A549 (cell line): Measurements from ENCODE around the gene CMIP. TPM values are rescaled to one million over a fixed set of nuclear protein-coding genes. Genes with fewer than 3 reads are reported as not detected.
A peak's percentile ranks its signal among the peaks of the same experiment; 100 is the strongest.

Source experiments
- ATAC-seq, 2 experiments: fragments of 200-7000 bp in 1 of 2; fragments of >200 bp in 1 of 2; cut with Nextera tagmentation in 1 of 2; cut with Tn5 transposase in 1 of 2; 3 replicates each; pipeline versions ENCODE4 v1.8.0 to v1.9.1; 2018 to 2020; ENCODE audit warnings: mild to moderate bottlenecking in 1 of 2, moderate library complexity in 1 of 2
- CTCF ChIA-PET: fragments of 300-600 bp; sonication (Branson Sonifier 250); formaldehyde crosslinking; extraction: SDS; loops from one replicate; lab custom pipeline; 2021; ENCODE audit warnings: antibody characterized with exemption, inconsistent platforms; lab: Yijun Ruan, JAX
- POLR2A ChIA-PET: fragments of 350-600 bp; formaldehyde crosslinking; extraction: SDS; loops from one replicate; lab custom pipeline; 2021; ENCODE audit warnings: antibody characterized with exemption, inconsistent platforms; lab: Yijun Ruan, JAX
- DNase-seq, 2 experiments: peaks; one replicate each; pipeline versions ENCODE4 v3.0.0 to v3.0.0-alpha.2; 2011 to 2016; ENCODE audit warnings: low read depth in 1 of 2, low spot score in 1 of 2
- FAIRE-seq: peaks from 2 replicates; lab custom pipeline; 2011; peaks lifted over from hg19 to GRCh38; lab: Jason Lieb, UNC
- H3K27ac ChIP-seq, 2 experiments: fragments of >200 bp; sonication (Bioruptor Twin); formaldehyde crosslinking; 3 replicates each; pipeline ENCODE4 v1.5.1; 2016 to 2017
- H3K4me1 ChIP-seq: fragments of >200 bp; sonication (Bioruptor Twin); formaldehyde crosslinking; 3 replicates; pipeline ENCODE4 v1.6.1; 2016
- H3K4me2 ChIP-seq: fragments of >200 bp; sonication (Bioruptor Twin); formaldehyde crosslinking; 3 replicates; pipeline ENCODE4 v1.6.1; 2016
- H3K4me3 ChIP-seq: fragments of >200 bp; sonication (Bioruptor Twin); formaldehyde crosslinking; 3 replicates; pipeline ENCODE4 v1.5.1; 2016
- H3K9me3 ChIP-seq: fragments of >200 bp; sonication (Bioruptor Twin); formaldehyde crosslinking; 3 replicates; pipeline ENCODE4 v1.6.1; 2016
- ATOH8 ChIP-seq: fragments of 250-450 bp; sonication (Bioruptor Pico); IDR thresholded peaks from 2 replicates; pipeline ENCODE4 v1.5.0; 2020; ENCODE audit warnings: low read depth, mild to moderate bottlenecking, moderate library complexity
- BHLHE40 ChIP-seq: IDR thresholded peaks from 2 replicates; pipeline ENCODE4 v1.6.1; 2012; ENCODE audit warnings: low read depth, low read length, inconsistent platforms
- CBX8 ChIP-seq: fragments of 200-600 bp; sonication (generic); IDR thresholded peaks from 2 replicates; pipeline ENCODE4 v1.6.1; 2016
- CEBPB ChIP-seq, 2 experiments: fragments of >200 bp in 1 of 2; sonication (Bioruptor Twin) in 1 of 2; formaldehyde crosslinking in 1 of 2; IDR thresholded peaks; 2 replicates each; pipeline ENCODE4 v1.6.1; 2012 to 2016
- CTCF ChIP-seq: fragments of >200 bp; sonication (Bioruptor Twin); formaldehyde crosslinking; IDR thresholded peaks from 3 replicates; pipeline ENCODE4 v1.5.1; 2016
- ESRRA ChIP-seq: fragments of 150-350 bp; IDR thresholded peaks from 2 replicates; pipeline ENCODE4 v1.6.1; 2014; ENCODE audit warnings: mild to moderate bottlenecking, low read length, borderline replicate concordance
- FOSB ChIP-seq: fragments of 250-450 bp; sonication (Bioruptor Pico); IDR thresholded peaks from 2 replicates; pipeline ENCODE4 v1.5.0; 2020; ENCODE audit warnings: mild to moderate bottlenecking, moderate library complexity
- HEYL ChIP-seq: fragments of 250-450 bp; sonication (Bioruptor Pico); IDR thresholded peaks from 2 replicates; pipeline ENCODE4 v1.8.0; 2021; ENCODE audit warnings: mild to moderate bottlenecking, moderate library complexity
- HOXA7 ChIP-seq: fragments of 250-450 bp; sonication (Bioruptor Pico); IDR thresholded peaks from 2 replicates; pipeline ENCODE4 v1.5.0; 2020; ENCODE audit warnings: mild to moderate bottlenecking, moderate library complexity
- JUN ChIP-seq, 2 experiments: fragments of >200 bp; sonication (Bioruptor Twin); formaldehyde crosslinking; IDR thresholded peaks; 2 replicates in 1 of 2; 3 replicates in 1 of 2; pipeline ENCODE4 v1.6.1; 2016 to 2017
- JUNB ChIP-seq: fragments of >200 bp; sonication (Bioruptor Twin); formaldehyde crosslinking; IDR thresholded peaks from 2 replicates; pipeline ENCODE4 v1.6.1; 2016
- KDM5A ChIP-seq: fragments of 200-600 bp; sonication (generic); IDR thresholded peaks from 2 replicates; pipeline ENCODE4 v1.6.1; 2016; ENCODE audit warnings: antibody characterized with exemption, mild to moderate bottlenecking
- MAFK ChIP-seq: fragments of 450-650 bp; IDR thresholded peaks from 2 replicates; pipeline ENCODE4 v1.6.1; 2014; ENCODE audit not compliant: partially characterized antibody
- MAX ChIP-seq: IDR thresholded peaks from 2 replicates; pipeline ENCODE4 v1.6.1; 2012
- NPAS2 ChIP-seq: fragments of 250-450 bp; sonication (Bioruptor Pico); IDR thresholded peaks from 2 replicates; pipeline ENCODE4 v1.8.0; 2022; ENCODE audit warnings: mild to moderate bottlenecking, moderate library complexity, borderline replicate concordance
- NR3C1 ChIP-seq: fragments of >200 bp; sonication (Bioruptor Twin); formaldehyde crosslinking; IDR thresholded peaks from 3 replicates; pipeline ENCODE4 v1.6.1; 2017
- POLR2A ChIP-seq: IDR thresholded peaks from 2 replicates; pipeline ENCODE4 v1.6.1; 2012; ENCODE audit warnings: mild to moderate bottlenecking, low read length
- RAD21 ChIP-seq, 2 experiments: fragments of >200 bp in 1 of 2; sonication (Bioruptor Twin) in 1 of 2; formaldehyde crosslinking in 1 of 2; IDR thresholded peaks in 1 of 2; conservative IDR thresholded peaks in 1 of 2; 2 replicates in 1 of 2; 3 replicates in 1 of 2; pipeline ENCODE4 v1.6.1; 2012 to 2018; ENCODE audit warnings: inconsistent platforms in 1 of 2
- SMC3 ChIP-seq: fragments of >200 bp; sonication (Bioruptor Twin); formaldehyde crosslinking; IDR thresholded peaks from 3 replicates; pipeline ENCODE4 v1.6.1; 2018; ENCODE audit warnings: inconsistent platforms
- SREBF2 ChIP-seq: fragments of 450-650 bp; IDR thresholded peaks from 2 replicates; pipeline ENCODE4 v1.6.1; 2014; ENCODE audit warnings: mild to moderate bottlenecking, moderate library complexity
- TP53 ChIP-seq: fragments of 250-450 bp; sonication (Bioruptor Pico); IDR thresholded peaks from 2 replicates; pipeline ENCODE4 v1.5.0; 2021; ENCODE audit warnings: mild to moderate bottlenecking, moderate library complexity
- USF2 ChIP-seq: fragments of 450-650 bp; IDR thresholded peaks from 2 replicates; pipeline ENCODE4 v1.6.1; 2014; ENCODE audit warnings: antibody characterized with exemption
- ZFP36 ChIP-seq: fragments of 450-650 bp; IDR thresholded peaks from 2 replicates; pipeline ENCODE4 v1.6.1; 2014; ENCODE audit warnings: borderline replicate concordance; ENCODE audit not compliant: partially characterized antibody
- ZNF302 ChIP-seq: fragments of 250-450 bp; sonication (Bioruptor Pico); IDR thresholded peaks from 2 replicates; pipeline ENCODE4 v1.9.0; 2021; ENCODE audit warnings: inconsistent platforms, mild to moderate bottlenecking, moderate library complexity
- ZSCAN20 ChIP-seq: fragments of 250-450 bp; sonication (Bioruptor Pico); IDR thresholded peaks from 2 replicates; pipeline ENCODE4 v1.8.0; 2022; ENCODE audit warnings: mild to moderate bottlenecking, moderate library complexity
- WGBS: methylation state at CpG from one replicate; pipeline ENCODE4 v1.1.6; 2017; ENCODE audit errors: missing lambda C conversion rate; 5-methylcytosine and 5-hydroxymethylcytosine counted together
- polyA plus RNA-seq, 4 experiments: library from polyadenylated mRNA; depleted of rRNA in 3 of 4; stranded (reverse); fragments of >200 nt; fragmentation: RNase III in 1 of 4; extraction: RNeasy Plus Mini Kit Qiagen cat#74134 plus additional on column Dnase treatment in 1 of 4; gene quantifications; 2 replicates in 3 of 4; 3 replicates in 1 of 4; pipeline ENCODE4 v1.2.3, GENCODE V29; 2011 to 2017

The CMIP gene
- polyA plus RNA-seq, 2 of the 4 experiments (the other 2 are of a cell fraction): 21.6 to 125 TPM

GRCh38 chr16:81719993-81720392 lies 275.4 kb downstream of the CMIP start (continued):
- TF ChIP-seq ATOH8 (CRISPR knock-in tag): no peak

GRCh38 chr16:81720973-81721906 lies 276.6 kb downstream of the CMIP start:
- Histone ChIP-seq H3K9me3 (peaks cover 6% of the 10 kb centered on the region; the same call in 1 of the 3 replicates), H3K4me2 (no peak overlapping the region), H3K27ac (peak overlapping the region; percentile 75 to 94), H3K4me3 (no peak overlapping the region), H3K4me1 (peaks cover 45% of the 10 kb centered on the region)
- ChIA-PET CTCF (interaction anchor here (0.7 to 4.8 kb wide), 9 partner anchors 8 to 685 kb away, joined by 3 to 49 read pairs (median 34); partner anchors contain the start of gene ATMIN), POLR2A (interaction anchor here (0.6 kb wide), 1 partner anchor 10 kb away, joined by 3 read pairs; no protein-coding TSS in a partner anchor)
- DNase-seq (no peak), FAIRE-seq (no peak), ATAC-seq (no peak)
- WGBS: 84% methylated on average over 10 of the region's 10 CpGs
- TF ChIP-seq KDM5A (no peak), SREBF2 (no peak), ZNF302 (CRISPR knock-in tag) (no peak), HOXA7 (CRISPR knock-in tag) (no peak), USF2 (no peak), TP53 (CRISPR knock-in tag) (no peak), HEYL (no peak), POLR2A (no peak), BHLHE40 (no peak), MAFK (no peak), ZFP36 (no peak), ZSCAN20 (CRISPR knock-in tag) (no peak), ESRRA (no peak), NR3C1 (no peak), CEBPB (IDR thresholded peaks at IDR 0.05) (no peak), CBX8 (no peak)

GRCh38 chr16:81723098-81723723 lies 278.6 kb downstream of the CMIP start:
- 23% methylated on average over 8 of the region's 8 CpGs for WGBS
- ChIA-PET POLR2A (no interaction called here), CTCF (interaction anchor here (0.6 to 4.8 kb wide), 32 partner anchors 9 to 691 kb away, joined by 3 to 49 read pairs (median 4); no protein-coding TSS in a partner anchor)
- Histone ChIP-seq H3K4me2 (peak overlapping the region; percentile 12; the same call in 1 of the 3 replicates), H3K27ac (peak overlapping the region; percentile 75 to 94), H3K4me1 (peaks cover 36% of the 10 kb centered on the region), H3K4me3 (no peak overlapping the region), H3K9me3 (peaks cover 6% of the 10 kb centered on the region; the same call in 1 of the 3 replicates)
- ATAC-seq (peak; percentile 93 to 94), DNase-seq (peak; percentile 89 to 92), FAIRE-seq (peak; percentile 89)
- TF ChIP-seq NPAS2 (CRISPR knock-in tag) (no peak), RAD21 (conservative IDR thresholded peaks at IDR 0.05 in 1 of 2, IDR thresholded peaks at IDR 0.05 in 1 of 2) (peak; percentile 94 to 96), JUNB (no peak), SMC3 (peak; percentile 94), JUN (IDR thresholded peaks at IDR 0.05) (0 out of 5 replicates have a peak, but pooled peaks of 1 of the 2 experiments have one; percentile 19), FOSB (no peak), MAX (peak; percentile 49; the same call in 1 of the 2 replicates), CTCF (peak; percentile 90)
